Lung microvascular endothelial cell (primary cell): ENCODE results near the gene MRPL47. TPM values are rescaled to one million over a fixed set of nuclear protein-coding genes. Genes with fewer than 3 reads are reported as not detected.

ENCODE experiments used
- DNase-seq, 2 donors: peaks; one replicate each; pipeline versions ENCODE4 v3.0.0 to v3.0.0-alpha.2; 2010; ENCODE audit warnings: low read depth in 2 of 2
- total RNA-seq: library from RNA; depleted of rRNA; stranded (reverse); fragments of >200 nt; gene quantifications from 2 replicates; pipeline ENCODE4 v1.2.1, GENCODE V29; 2014

Gene MRPL47
- total RNA-seq, 1 donor from 2014 or later = 19.8 TPM

DNA sequence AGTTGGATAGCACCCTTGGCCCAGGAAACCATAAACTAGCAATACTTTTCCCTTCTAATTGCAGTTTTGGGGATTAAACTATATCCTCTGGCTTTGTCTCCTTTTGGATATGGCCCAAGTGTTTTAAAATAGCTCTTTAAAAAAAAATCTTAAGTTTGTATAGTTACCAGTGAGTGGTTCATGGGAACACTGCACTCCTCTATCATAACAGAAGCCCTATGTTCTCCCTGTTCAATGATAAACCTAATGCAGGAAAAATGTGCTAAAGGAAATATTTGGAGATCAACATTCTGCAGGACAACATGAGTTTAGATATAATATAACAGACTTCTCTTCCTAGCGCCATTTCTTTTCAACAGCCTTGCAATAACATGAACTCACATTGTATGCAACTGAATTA, 13.1 kb downstream of the MRPL47 start:
- no peak for DNase-seq

DNA sequence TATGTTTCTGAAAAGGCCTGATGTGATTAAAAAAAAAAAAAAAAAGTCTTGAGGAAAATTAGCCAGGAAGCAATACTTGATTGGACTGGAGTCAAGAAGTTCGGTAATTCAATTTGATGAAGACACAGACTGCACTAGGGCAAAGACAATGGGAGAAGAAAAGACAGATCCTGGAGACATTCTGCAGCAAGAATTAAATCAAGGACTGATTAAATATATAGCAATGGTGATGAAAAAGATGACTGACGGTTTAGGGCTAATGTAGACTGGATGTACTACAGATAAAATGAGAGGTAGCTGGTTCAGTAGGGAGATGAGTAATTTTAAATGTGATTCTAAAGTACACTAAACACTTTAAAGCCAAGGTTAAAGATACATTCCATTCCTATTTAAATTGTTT, 13.8 kb downstream of the MRPL47 start:
- DNase-seq = no peak

DNA sequence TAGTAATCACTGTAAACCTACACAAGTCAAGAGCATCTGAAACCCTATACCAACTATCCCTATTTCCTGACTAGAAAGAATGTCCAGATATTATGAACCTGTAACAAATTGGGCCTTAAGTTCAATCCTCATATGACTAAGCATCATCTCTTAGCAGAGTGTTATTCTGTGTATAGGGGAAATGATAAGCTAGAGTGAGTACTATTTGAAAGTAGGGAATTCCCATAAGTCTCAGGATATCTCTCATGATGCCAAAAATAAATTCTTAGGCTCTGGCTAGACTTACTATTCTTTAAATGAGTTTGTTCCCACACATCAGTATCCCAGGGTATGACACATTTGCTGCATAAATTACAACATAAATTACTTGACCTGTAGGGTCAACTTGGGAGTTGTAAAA, 15.3 kb downstream of the MRPL47 start:
- DNase-seq = peak in 1 of 2 donors; percentile 75

DNA sequence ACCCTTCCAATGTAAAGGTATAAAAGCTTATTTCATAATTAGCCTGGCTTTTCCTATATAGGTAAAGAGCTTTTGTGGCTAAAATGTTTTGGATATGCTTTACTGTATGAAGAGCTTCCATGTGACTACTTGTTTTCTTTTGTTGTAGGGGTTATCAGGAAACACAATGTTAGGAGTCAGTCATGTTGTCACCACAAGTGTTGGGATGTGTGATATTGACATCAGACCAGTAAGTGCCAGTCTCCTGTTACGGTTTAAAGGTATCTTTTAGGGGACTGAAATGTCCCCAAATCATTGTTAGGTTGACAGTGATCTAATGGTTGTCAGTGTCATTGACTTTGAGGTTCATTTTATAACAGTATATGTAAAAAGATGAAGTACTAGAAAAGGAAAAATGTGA, 23.4 kb downstream of the MRPL47 start:
- DNase-seq = no peak

DNA sequence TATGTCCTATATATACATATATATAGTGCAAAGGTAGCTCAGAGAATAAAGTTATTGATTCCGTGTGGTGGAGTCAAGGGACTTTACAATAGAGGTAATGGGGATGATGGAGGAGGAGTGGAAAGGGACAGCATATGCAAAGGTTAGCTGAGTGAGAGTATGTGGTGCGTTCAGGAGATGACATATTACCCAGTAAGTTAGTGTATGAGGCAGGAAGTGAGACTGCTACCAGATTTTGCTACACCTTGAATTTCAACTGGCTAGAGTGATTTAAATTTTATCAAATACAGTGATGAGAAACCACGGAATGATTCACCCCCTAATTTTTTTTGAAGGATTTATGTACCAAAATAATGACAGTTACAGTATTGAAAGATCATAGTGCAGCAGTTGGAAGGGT, 38.9 kb downstream of the MRPL47 start:
- DNase-seq = peak in 1 of 2 donors; percentile 6

DNA sequence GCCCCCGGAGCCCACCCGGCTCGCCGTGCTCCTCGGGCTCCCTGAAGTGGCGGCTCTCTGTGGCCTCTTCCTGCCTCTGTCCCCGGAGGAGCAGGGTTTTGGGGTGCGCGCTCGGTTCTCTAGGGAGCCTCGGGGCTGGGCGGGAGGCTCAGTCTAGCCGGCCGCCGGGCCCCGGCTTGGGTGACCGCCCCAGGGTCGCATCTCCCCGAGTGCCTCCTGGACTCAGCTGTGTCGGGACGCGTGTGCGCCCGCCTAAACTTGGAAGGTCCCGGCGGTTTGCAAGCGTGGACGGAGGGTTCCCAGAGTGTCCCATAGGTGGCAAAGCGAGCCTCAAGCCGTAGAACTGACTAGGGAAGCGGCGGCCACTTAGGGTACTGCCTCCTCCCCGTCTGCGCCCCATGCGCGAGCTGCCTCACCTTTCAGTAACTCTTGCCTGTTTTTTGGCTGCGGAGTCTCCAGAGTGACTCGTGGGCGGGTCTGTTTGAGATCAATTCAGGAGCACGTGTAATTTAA, 41.1 kb downstream of the MRPL47 start:
- DNase-seq = peak; percentile 66 to 85

DNA sequence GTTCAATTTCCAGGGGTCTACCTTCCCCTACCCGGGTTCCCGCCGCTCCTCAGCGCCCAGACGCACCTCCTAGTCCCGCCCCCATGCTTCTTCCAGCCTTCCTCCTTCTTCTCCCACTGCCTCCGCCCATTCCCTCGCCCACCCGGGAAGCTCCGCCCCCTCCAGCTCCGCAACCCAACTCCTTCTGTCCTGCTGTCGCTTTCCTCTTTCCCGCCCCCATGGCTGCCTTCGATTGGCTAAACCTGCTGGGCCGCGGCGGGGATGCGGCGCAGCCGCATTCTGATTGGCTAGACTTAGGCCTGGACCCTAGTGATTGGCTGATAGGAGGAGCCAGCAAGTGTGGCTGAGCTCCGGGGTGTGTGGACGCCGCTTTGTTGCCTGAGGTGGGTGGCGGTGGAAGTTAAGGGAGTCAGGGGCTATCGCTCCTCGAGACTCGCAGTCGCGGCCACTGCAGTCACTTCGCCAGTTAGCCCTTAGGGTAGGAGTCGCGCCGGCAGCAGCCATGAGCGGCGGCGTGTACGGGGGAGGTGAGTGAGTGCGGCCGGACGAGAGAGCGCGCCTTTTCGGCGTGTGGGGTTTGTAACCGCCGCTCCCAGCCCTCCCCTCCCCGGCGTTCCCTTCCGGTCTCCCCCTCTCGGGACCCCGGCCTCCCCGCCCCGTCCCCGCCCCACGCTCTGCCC, 41.7 kb downstream of the MRPL47 start, which contains the start of gene ACTL6A:
Gene ACTL6A, plus strand, starts transcription at position 336 of the 680 bp plus-strand sequence. Its CDS starts 167 bp downstream, at position 503.
- DNase-seq = peak; percentile 98 to 99

DNA sequence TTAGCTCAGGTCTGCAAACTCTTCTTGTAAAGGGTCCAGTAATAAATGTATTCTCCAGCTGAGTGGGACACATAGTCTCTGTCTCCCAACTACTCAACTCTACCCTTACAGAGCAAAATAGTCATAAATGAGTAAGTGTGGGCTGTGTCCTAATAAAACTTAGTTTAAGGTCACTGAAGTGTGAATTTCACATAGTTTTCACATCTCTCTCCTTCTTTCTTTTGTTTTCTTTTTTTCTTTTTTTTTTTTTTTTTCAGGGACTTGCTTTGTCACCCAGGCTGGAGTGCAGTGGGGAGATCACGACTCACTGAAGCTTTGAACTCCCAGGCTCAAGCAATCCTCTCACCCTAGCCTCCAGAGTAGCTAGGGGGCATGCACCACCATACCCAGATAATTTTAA, 43.6 kb downstream of the MRPL47 start:
- DNase-seq = no peak

DNA sequence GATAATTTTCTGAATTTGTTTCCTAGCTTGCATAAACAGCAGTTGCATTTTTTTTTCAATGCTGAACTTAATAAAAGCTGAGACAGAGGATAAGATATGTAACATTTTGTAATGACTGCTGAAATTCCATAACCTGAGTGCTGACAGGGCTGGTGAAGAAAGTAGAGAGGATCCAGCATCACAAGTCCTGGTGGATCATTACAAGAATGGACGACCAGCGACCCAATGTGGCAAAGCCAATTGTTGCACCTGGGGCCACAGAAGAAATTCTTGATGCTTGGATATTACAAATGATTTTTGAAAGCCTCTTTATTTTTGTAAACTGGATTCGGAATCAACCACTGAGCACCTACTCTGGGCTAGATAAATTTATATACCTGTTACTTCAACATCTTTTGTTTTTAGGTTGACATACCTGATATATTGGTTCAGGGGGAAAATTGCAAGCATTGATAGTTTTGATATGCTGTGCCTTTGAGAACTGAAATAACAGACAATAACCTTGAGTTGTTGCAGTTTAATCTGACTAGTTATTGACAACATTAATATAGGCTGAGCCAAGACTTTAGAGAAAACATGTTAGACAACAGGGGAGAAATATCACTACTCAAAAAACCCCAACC, 45.6 kb downstream of the MRPL47 start:
- DNase-seq = peak; percentile 83 to 88

DNA sequence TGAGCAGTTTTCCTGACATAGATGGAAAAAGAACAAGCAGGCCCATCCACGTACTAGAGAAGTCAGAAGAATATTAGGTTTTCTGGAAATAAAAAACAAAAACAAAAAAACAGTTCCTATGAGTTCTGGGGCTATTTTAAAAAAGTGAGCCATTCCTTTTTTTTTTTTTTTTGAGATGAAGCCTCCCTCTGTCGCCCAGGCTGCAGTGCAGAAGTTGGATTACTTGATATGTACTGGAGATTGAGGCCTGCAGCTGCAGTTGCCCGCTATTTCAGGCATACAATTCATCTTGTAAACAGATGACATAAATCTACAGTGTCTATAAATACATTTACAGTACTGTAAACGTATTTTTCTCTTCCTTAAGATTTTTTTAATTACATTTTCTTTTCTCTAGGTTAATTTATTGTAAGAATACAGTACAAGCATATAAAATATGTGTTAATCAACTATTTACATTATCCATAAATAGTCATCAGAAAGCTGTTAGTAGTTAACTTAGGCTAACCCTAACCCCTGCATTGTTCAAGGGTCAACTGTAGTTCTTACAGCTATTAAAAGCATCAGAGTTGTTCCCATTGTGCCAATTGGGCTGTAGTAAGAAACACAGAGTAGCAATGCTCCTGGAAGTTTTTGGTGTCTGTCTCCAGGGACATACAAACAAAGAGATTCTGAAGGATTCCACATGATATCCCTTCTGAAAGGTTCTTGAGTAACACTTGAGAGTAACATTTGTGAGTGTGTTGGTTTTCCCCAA, 52.9 kb downstream of the MRPL47 start:
- peak in 1 of 2 donors; percentile 8 for DNase-seq

DNA sequence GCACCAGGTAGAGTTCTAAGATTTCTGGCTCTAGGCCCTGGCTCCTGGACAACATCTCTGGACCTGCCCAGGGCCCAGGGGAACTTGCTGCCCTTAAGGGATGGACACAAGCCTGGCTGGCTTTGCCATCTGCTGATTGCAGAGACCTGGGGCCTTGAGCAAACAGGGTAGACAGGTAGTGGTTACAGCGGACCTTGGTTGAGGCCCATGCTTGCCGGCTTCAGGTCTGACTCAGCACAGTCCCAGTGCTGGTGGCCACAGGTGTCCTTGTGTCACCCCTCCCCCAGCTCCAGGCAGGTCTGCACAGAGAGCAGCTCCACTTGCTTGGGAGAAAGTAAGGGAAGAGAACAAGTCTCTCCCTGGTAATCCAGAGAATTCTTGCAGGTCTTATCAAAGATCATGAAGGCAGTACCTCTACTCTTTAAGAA, 57.6 kb downstream of the MRPL47 start:
- DNase-seq = no peak

DNA sequence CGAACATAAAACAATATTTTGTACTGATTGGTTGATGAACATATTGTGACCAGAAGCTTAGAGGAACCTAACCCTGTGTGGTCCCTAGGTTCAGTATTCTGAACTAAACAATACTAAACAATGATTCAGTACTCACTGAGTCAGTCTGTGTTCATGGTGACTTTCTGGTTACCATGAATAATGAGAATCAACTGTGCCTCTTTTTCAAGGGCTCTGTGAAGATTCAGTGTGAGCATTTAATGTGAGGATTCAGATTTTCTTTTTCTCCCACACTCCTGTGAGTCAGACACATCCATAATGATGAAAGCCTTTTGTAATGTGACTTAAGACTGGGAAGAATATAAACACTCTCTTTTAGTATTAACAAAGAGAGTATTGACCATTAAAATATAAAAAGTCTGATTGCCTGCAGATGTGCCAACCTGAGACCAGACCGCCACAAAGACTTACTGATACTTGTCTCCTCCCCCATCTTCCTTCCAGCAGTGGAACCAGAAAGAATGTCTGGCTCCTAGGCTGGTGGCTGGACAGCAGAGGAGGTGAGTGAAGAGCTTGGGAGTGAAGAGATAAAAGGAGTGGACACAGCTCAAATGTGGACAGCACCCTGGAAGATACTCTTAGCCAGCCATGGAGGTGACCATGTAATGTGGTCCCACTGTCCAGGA, 59.3 kb downstream of the MRPL47 start:
- peak in 1 of 2 donors; percentile 37 for DNase-seq

DNA sequence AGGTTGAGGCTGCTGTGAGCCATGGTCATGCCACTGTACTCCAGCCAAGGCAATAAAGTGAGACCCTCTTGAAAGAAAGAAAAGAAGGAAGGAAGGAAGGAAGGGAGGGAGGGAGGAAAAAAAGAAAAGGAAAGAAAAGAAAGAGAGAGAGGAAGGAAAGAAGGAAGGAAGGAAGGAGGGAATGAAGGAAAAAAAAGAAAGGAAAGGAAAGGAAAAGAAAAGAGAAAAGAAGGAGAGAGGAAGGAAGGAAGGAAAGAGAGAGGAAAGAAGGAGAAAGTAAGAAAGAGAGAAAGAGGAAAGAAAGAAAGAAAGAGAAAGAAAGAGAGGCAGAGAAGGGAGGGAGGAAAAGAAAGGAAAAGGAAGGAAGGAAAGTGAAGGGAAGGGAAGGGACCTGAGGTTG, 62.1 kb downstream of the MRPL47 start:
- DNase-seq = no peak

DNA sequence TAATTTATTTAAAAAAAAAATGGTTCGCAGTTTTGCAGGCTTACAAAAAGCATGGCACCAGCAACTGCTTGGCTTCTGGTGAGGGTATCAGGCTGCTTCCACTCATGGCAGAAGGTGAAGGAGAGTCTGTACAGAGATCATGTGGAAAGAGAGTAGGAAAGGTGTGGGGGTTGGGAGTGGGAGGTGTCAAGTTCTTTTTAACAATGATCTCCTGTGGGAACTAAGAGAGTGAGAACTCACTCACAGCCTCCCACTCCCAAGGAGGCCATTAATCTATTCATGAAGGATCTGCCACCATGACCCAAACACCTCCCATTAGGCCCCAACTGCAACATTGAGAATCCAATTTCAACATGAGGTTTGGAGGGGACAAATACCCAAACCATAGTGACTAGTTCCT, 62.8 kb downstream of the MRPL47 start:
- no peak for DNase-seq

DNA sequence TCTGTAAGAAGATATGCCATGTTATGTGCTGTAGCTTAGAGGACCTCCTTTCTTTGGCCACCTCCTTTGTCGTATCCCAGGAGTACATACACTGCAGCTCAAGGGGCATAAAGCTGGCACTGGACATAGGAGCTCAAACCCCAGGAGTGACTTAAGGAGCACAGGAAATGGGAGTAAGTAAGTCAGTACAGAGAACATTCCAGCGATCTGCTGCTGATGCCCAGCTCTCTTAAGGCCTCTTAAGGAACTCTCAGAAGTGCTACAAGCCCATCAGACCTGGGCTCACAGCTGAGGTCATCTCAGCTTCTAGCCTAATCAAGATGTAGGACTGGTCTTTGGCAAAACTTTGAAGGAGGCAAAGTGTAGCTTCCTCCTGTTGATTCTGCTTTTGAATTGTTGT, 63.3 kb downstream of the MRPL47 start:
- DNase-seq = peak in 1 of 2 donors; percentile 11

Other genes starting within 250 kb of the MRPL47 start
- gene GNB4, start 153.2 kb downstream of the MRPL47 start, total RNA-seq = 49.0 and 49.2 TPM in 2 replicates
- gene ACTL6A, start 41.7 kb downstream of the MRPL47 start, total RNA-seq = 39.0 and 40.7 TPM in 2 replicates
- gene NDUFB5, start 156 bp upstream of the MRPL47 start, total RNA-seq = 86.7 and 122 TPM in 2 replicates
- 14.8 and 37.5 TPM in 2 replicates for gene USP13, start 48.4 kb upstream of the MRPL47 start, total RNA-seq